HG03354 (cell line): ENCODE results near the gene ZNRF1.

Experiments used
- ATAC-seq: cut with Tn5 transposase; IDR thresholded peaks from one replicate; pipeline ENCODE4 v1.9.1; 2021; ENCODE audit warnings: mild to moderate bottlenecking; ENCODE audit not compliant: unreplicated experiment, poor library complexity, severe bottlenecking

The ZNRF1 gene

GRCh38 chr16:75052481-75053202, 53.8 kb downstream of the ZNRF1 start:
- no peak for ATAC-seq

DNA sequence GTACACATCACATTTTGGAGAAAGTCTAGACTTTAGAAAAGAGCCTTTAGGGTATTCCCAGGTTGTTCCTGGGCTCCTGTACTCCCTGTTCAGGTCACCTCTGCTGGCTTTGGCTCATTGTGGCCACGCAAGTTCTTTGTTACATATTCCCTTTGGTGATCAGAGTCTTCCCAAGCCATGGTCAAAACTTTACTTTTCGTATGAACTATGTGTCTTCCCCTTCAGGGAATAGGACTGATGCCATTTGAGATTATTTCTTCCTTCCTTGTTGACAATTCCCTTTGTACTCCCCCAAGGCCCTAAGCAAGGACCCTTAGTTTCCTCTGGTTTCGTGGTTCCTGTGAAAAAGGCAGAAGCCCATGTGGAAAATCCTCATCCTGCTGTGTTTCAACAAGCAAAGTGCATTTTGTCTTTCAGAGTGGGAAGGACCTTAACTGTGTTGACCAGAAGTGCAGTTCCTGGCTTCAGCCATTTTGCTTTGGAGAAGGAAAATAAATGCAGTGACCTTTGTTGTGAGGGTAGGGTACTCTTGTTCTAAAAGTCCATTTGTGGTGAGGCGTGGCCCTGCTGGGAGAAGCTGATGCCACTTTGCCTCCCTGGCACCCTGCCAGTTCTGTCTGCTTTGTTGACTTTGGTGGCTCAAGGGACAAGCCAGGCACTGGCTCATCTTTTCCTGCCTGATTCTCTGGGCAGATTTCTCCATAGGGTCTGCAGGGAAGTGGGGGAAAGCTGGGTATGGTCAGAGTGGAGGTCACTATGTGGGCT, 55.1 kb downstream of the ZNRF1 start:
- ATAC-seq, result no peak

- no peak for ATAC-seq
Observed at GRCh38 chr16:75054556-75054947, 55.7 kb downstream of the ZNRF1 start.

GRCh38 chr16:75058806-75059205, 60.0 kb downstream of the ZNRF1 start:
- no peak for ATAC-seq

GRCh38 chr16:75059411-75059810, 60.6 kb downstream of the ZNRF1 start:
- ATAC-seq, result no peak

- ATAC-seq, result no peak
Observed at GRCh38 chr16:75060723-75061122, 61.9 kb downstream of the ZNRF1 start.

- no peak for ATAC-seq
Observed at GRCh38 chr16:75061669-75062068, 62.8 kb downstream of the ZNRF1 start.

DNA sequence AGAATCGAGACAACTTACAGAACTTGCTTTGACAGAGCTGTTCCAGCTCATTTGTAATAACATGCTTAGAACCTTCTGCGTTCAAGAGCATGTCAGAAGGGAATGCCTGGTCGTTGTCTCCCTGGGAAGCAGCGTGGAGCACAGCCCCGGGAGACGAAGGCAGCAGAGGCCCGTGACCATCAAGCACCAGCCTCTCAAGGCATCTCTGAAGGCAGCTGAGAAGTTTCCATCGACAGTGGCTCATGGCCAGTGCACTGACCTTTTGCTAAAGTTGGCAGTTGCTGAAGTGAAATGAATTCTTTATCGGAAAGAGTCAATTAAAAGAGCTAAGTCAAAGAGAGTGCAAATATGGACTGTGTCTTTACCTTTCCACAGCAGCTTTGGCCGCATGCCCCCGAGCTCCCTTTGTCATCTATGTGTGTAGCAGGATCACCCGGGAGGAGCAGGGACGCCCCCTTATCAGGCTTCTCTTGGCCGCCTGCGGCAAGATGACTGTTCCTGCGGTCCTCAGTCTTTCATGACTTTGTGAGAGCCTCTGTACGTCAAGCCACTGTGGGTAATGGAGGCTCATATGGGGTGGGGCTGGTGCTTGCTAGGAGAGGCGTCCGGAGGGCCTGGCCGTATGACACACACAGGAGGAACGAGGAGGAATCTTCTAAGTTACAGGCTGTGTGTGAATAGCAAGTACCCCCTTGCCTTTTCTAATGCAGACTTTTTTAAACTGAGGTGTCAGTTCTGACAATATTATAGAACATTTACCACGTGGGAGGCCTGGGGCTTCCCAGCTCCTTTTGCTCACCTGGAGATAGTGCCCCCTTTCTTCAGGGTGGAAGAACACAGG, 63.5 kb downstream of the ZNRF1 start:
- no peak for ATAC-seq

- no peak for ATAC-seq
Observed at GRCh38 chr16:75062976-75063346, 64.1 kb downstream of the ZNRF1 start.

DNA sequence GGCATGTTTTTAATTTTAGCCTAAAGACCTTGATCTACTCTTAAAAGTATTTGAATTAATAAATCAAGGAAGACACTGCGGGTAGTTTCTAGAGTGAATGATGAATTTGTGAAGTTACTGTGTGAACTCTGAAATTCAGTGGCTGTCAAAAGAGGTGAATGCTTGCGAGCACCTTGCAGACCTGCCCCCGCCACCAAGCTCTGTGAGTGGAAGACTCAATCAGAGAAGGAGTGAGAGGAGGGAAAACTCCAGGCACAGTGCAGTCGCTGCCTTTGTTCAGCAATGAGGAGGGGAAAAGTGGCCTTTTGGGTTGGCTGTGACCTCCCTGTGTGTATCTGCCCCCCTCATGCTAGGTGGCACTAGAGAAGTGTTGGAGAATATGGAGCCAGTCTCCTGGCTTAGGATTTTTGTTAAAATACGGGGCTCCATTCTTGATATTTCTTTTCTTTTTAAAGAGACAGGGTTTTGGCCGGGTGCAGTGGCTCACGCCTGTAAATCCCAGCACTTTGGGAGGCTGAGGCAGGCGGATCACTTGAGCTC, 64.8 kb downstream of the ZNRF1 start:
- no peak for ATAC-seq

DNA sequence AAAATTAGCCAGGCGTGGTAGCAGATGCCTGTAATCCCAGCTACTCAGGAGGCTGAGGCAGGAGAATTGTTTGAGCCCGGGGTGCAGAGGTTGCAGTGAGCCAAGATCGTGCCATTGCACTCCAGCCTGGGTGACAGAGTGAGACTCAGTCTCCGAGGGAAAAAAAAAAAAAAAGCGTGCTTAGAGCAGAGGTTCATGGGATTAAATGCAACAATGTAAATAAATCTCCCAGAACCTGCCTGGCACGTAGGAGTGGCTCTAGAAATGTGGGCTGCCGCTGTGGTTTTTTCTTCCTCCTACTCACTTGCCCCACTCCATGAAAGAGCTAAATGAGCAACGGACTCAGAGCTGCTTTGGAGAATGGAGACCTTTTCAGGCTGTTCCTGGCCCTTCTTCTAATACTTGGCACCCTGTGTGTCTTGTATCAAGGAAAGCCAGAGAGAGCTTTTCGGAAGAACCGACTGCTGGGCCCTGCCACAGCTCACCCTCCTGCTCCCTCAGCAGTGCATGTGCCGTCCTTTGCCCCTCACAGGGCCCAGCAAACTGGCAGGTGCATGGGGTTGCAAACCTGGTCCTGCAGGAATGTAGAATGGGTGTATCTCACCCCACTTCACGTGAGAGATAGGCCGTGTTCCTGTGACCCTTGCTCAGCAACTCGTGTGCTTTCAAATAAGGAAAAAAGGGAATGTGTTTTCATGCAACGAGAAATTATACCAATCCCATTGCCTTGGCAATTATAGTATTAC, 65.8 kb downstream of the ZNRF1 start:
- peak; percentile 39 for ATAC-seq

GRCh38 chr16:75065149-75065505, 66.3 kb downstream of the ZNRF1 start:
- ATAC-seq, result peak; percentile 67

GRCh38 chr16:75065521-75066149, 66.8 kb downstream of the ZNRF1 start:
- ATAC-seq, result no peak

DNA sequence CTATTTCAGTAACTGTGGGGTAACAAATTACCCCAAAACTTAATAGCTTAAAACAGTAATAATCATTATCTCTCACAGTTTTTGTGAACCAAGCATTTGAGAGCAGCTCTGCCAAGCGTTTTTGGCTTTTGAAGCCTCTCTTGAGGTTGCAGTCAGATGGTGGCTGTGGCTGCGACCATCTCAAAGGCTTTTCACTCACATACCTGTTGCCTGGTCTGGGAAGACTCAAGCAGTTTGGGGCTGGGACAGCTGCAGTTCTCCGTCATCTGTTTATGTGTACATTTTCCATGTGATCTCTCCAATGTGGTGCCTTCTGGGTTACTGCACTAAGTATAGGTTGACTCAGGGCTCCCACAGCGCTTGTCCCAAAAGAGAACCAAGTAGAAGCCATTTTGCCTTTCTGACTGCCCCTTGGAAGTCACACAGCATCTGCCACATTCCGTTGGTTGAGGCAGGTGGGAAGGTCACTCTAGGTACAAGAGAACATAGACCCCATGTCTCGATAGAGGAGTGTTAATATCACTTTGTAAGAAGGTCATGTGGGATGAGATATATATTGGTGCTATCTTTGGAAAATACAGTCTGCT, 68.1 kb downstream of the ZNRF1 start:
- no peak for ATAC-seq

DNA sequence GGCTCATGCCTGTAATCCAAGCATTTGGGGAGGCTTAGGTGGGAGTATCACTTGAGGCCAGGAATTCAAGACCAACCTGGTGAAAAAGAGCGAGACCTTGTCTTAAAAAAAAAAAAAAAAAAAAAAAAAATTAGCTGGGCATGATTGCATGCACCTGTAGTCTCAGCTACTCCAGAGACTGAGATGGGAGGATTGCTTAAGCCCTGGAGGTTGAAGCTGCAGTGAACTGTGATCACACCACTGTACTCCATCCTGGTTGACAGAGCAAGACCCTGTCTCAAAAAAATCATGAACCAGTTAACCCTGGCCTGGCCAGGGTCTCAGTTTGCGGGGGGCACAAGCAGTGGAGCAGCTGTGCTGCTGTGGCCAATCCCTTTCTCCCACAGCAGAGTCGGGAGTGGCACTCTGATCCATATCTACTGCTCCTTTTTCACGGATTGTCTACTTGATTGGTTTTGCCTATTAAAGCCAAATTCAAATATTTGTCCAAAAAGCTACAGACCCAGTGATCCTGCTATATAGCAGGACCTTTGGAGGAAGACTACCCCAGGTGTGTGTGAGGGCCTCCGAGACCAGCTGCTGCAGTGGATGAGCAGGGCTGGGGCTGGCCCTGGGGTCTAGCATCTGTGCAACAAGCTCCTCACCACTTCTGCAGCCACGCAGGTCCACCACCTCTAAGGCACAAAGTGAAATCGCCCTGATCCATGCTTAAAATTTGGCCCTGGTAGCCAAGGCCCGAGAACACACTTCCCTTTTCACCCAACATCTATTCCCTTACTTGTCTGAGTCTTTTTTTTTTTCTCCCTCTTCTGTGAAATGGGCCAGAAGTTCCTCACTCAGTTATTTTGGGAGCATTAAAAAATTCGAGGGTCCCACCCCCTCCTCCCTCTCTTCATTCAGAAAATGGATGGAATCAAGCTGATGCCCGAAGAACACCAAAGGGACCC, 69.5 kb downstream of the ZNRF1 start:
- no peak for ATAC-seq

- ATAC-seq, result no peak
Observed at GRCh38 chr16:75070012-75070841, 71.4 kb downstream of the ZNRF1 start.

- ATAC-seq, result no peak
Observed at GRCh38 chr16:75071621-75072020, 72.8 kb downstream of the ZNRF1 start.
